GM12864 (cell line): Measurements from ENCODE around the gene LILRA1.
"Not testable (repeated sequence)": the region's sequence is repeated elsewhere in the genome, so short reads cannot be mapped to it uniquely, and the experiment has no call there.

Experiments used
- DNase-seq: peaks from one replicate; pipeline ENCODE4 v3.0.0-alpha.2; 2011; ENCODE audit warnings: low read depth
- H3K4me3 ChIP-seq: 2 replicates; pipeline ENCODE4 v1.5.1; 2011; ENCODE audit warnings: mild to moderate bottlenecking, low read depth, low read length, control low read depth
- TF ChIP-seq, protein P1 (sequence below): IDR thresholded peaks from 2 replicates; pipeline ENCODE4 v1.5.1; 2011; ENCODE audit warnings: low read depth, mild to moderate bottlenecking, moderate library complexity, low read length, control low read depth, inconsistent platforms; ENCODE audit errors: missing control alignments

Gene LILRA1

GRCh38 chr19:54554896-54555295 lies 38.5 kb upstream of the LILRA1 start:
- no peak for DNase-seq
- TF ChIP-seq, protein P1, sequence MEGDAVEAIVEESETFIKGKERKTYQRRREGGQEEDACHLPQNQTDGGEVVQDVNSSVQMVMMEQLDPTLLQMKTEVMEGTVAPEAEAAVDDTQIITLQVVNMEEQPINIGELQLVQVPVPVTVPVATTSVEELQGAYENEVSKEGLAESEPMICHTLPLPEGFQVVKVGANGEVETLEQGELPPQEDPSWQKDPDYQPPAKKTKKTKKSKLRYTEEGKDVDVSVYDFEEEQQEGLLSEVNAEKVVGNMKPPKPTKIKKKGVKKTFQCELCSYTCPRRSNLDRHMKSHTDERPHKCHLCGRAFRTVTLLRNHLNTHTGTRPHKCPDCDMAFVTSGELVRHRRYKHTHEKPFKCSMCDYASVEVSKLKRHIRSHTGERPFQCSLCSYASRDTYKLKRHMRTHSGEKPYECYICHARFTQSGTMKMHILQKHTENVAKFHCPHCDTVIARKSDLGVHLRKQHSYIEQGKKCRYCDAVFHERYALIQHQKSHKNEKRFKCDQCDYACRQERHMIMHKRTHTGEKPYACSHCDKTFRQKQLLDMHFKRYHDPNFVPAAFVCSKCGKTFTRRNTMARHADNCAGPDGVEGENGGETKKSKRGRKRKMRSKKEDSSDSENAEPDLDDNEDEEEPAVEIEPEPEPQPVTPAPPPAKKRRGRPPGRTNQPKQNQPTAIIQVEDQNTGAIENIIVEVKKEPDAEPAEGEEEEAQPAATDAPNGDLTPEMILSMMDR, result no peak
- no peak overlapping the region for H3K4me3 ChIP-seq

DNA sequence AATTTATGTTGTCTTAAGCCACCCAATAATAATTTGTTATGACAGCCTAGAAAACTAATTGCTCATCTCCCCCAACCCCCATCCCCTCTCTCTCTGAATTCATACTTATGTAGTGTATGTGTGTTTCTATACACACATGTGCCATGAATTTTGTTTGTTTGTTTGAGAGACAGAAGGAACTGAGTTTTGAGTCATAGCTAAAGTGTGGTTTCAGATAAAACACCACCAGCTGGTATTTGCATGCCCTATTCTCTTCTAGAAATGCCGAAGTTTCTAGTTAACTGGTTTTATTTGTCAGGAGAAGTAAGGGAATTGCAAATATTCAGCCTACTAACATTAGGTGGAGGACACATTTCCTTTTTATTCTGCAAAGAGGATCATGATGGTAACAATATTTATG lies 37.2 kb upstream of the LILRA1 start:
- DNase-seq, result no peak
- no peak overlapping the region for H3K4me3 ChIP-seq
- TF ChIP-seq, protein P1, result no peak

DNA sequence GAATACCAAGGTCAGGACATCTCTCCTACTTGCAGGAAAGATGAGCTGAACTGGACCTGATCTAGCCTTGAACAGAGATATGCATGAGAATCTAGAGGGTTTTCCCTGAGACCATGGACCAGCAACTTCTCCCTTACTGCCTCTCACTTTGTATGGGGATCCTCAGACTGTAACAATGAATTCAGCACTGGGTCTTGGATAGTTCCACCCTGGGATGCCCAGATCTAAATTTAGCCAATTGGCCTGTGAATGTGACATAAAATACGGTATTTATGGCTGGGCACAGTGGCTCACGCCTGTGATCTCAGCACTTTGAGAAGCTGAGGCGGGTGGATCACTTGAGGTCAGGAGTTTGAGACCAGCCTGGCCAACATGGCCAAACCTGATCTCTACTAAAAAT lies 35.1 kb upstream of the LILRA1 start:
- no peak for DNase-seq
- TF ChIP-seq, protein P1, result no peak
- no peak overlapping the region for H3K4me3 ChIP-seq

GRCh38 chr19:54560881-54561385 lies 32.5 kb upstream of the LILRA1 start:
- TF ChIP-seq, protein P1, result no peak
- H3K4me3 ChIP-seq, result no peak overlapping the region
- no peak for DNase-seq

DNA sequence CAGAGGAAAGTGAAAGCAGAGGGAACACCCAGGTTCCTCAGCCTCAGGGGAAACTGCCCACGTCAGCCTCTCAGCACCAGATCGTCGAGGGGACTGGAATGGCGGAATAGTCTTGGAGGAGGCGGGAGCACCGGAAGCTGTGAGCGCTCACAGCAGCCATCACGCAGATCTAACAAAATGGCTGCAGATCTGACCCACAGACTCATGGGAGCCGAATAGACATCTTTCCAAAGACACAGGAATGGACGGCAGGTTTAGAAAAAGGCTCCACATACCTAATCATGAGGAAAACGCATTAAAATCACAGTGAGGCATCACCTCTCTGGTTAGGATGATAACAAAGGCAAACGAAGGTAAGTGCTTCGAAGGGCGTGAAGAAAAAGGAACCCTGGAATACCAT lies 31.6 kb upstream of the LILRA1 start:
- H3K4me3 ChIP-seq, result no peak overlapping the region
- TF ChIP-seq, protein P1, result no peak
- DNase-seq, result no peak

GRCh38 chr19:54563206-54563605 lies 30.2 kb upstream of the LILRA1 start:
- not testable (repeated sequence) for DNase-seq, H3K4me3 ChIP-seq

DNA sequence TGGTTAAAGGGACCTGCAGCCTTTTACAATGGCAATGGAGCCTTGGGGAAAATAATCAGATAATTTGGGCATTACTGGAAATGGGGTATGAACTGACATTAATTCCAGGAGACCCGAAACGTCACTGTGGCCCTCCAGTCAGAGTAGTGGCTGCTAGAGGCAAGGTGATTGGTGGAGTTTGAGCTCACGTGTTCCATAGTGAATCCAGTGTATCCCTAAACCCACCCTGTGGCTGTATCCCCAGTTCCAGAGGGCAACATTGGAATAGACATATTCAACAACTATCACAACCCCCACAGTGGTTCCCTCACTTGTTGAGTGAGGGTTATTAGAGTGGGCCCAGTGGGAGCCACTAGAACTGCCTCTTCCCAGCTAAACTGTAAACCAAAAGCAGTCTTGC lies 23.1 kb upstream of the LILRA1 start:
- TF ChIP-seq, protein P1, result no peak
- no peak for DNase-seq
- H3K4me3 ChIP-seq, result no peak overlapping the region

- not testable (repeated sequence) for H3K4me3 ChIP-seq, DNase-seq
Observed at GRCh38 chr19:54571715-54572615, 21.5 kb upstream of the LILRA1 start.
